H1 (cell line): ENCODE measurements around the gene KLF13. TPM values are rescaled to one million over a fixed set of nuclear protein-coding genes. Genes with fewer than 3 reads are reported as not detected.

Source experiments
- CTCF ChIA-PET: fragments of 300-600 bp; sonication (Branson Sonifier 250); formaldehyde crosslinking; loops from one replicate; lab custom pipeline; 2021; ENCODE audit not compliant: partially characterized antibody; lab: Charles Lee
- POLR2A ChIA-PET: fragments of 300-600 bp; sonication (Branson Sonifier 250); formaldehyde crosslinking; loops from one replicate; lab custom pipeline; 2021; ENCODE audit warnings: inconsistent platforms; ENCODE audit not compliant: partially characterized antibody; lab: Charles Lee
- DNase-seq, 2 experiments: peaks; one replicate each; pipeline versions ENCODE4 v3.0.0 to v3.0.0-alpha.2; 2010 to 2022; ENCODE audit warnings: low spot score in 2 of 2, low read depth in 1 of 2, mixed read lengths in 1 of 2
- FAIRE-seq: peaks from 2 replicates; lab custom pipeline; 2011; peaks lifted over from hg19 to GRCh38; lab: Jason Lieb, UNC
- H2AFZ ChIP-seq: 2 replicates; pipeline ENCODE4 v1.8.1; 2012; ENCODE audit warnings: low read length, inconsistent platforms
- H2AK5ac ChIP-seq: 2 replicates; pipeline ENCODE4 v1.6.1; 2013; ENCODE audit warnings: low read depth, low read length
- H2BK120ac ChIP-seq: replicated peaks from 2 replicates; pipeline ENCODE3; 2013; ENCODE audit warnings: low read depth, low read length, inconsistent platforms
- H2BK12ac ChIP-seq: 2 replicates; pipeline ENCODE4 v1.6.1; 2013; ENCODE audit warnings: low read depth, low read length
- H2BK15ac ChIP-seq: 2 replicates; pipeline ENCODE4 v1.6.1; 2013; ENCODE audit warnings: low read length
- H2BK20ac ChIP-seq: 2 replicates; pipeline ENCODE4 v1.6.1; 2013; ENCODE audit warnings: low read length
- H2BK5ac ChIP-seq: 2 replicates; pipeline ENCODE4 v1.6.1; 2013; ENCODE audit warnings: low read depth, low read length
- H3K14ac ChIP-seq: 2 replicates; pipeline ENCODE4 v1.6.1; 2013; ENCODE audit warnings: inconsistent platforms; ENCODE audit not compliant: insufficient read length
- H3K18ac ChIP-seq: 2 replicates; pipeline ENCODE4 v1.6.1; 2013; ENCODE audit warnings: low read length; ENCODE audit errors: extremely low read depth
- H3K23ac ChIP-seq: 2 replicates; pipeline ENCODE4 v1.6.1; 2013; ENCODE audit warnings: inconsistent platforms; ENCODE audit not compliant: insufficient read length
- H3K23me2 ChIP-seq: 2 replicates; pipeline ENCODE4 v1.6.1; 2013; ENCODE audit warnings: low read depth, low read length
- H3K27ac ChIP-seq: 2 replicates; pipeline ENCODE4 v1.6.1; 2011; ENCODE audit warnings: low read depth, low read length, inconsistent platforms
- H3K27me3 ChIP-seq, 4 experiments: replicated peaks in 1 of 4; 1 replicate in 1 of 4; 2 replicates in 3 of 4; pipeline versions ENCODE4 v1.6.1 to v1.8.1; 2011 to 2013; ENCODE audit warnings: low read length in 3 of 4, mild to moderate bottlenecking in 3 of 4, inconsistent platforms in 2 of 4, mixed read lengths in 2 of 4, moderate library complexity in 1 of 4; ENCODE audit not compliant: control insufficient read depth in 3 of 4, insufficient read depth in 3 of 4; ENCODE audit errors: extremely low read depth in 1 of 4
- H3K36me3 ChIP-seq, 4 experiments: 2 replicates each; pipeline versions ENCODE4 v1.6.1 to v1.8.1; 2011 to 2013; ENCODE audit warnings: mild to moderate bottlenecking in 4 of 4, low read length in 3 of 4, moderate library complexity in 2 of 4, control low read depth in 1 of 4, inconsistent platforms in 1 of 4; ENCODE audit not compliant: insufficient read depth in 4 of 4, control insufficient read depth in 2 of 4
- H3K4ac ChIP-seq: replicated peaks from 2 replicates; pipeline ENCODE3; 2013; ENCODE audit warnings: low read length, low read depth, mixed read lengths, inconsistent platforms; ENCODE audit not compliant: insufficient read length
- H3K4me1 ChIP-seq, 4 experiments: replicated peaks in 1 of 4; 1 replicate in 1 of 4; 2 replicates in 3 of 4; pipeline versions ENCODE4 v1.6.1 to v1.8.1; 2011 to 2013; ENCODE audit warnings: low read length in 3 of 4, inconsistent platforms in 2 of 4, mixed read lengths in 1 of 4; ENCODE audit not compliant: insufficient read depth in 4 of 4, control insufficient read depth in 3 of 4
- H3K4me2 ChIP-seq, 2 experiments: 2 replicates each; pipeline versions ENCODE4 v1.6.1 to v1.8.1; 2011 to 2013; ENCODE audit warnings: low read depth in 2 of 2, low read length in 2 of 2, control low read depth in 1 of 2, inconsistent platforms in 1 of 2, mild to moderate bottlenecking in 1 of 2; ENCODE audit not compliant: insufficient read depth in 1 of 2
- H3K4me3 ChIP-seq, 4 experiments: fragments of 200-600, 300-600 bp in 1 of 4; sonication (generic), shearing (Covaris generic), sonication (Bioruptor Twin) in 1 of 4; 2 replicates each; pipeline versions ENCODE4 v1.5.1 to v1.8.1; 2011 to 2016; ENCODE audit warnings: low read length in 4 of 4, low read depth in 3 of 4, control low read depth in 2 of 4, inconsistent platforms in 2 of 4, mild to moderate bottlenecking in 2 of 4, mixed read lengths in 1 of 4, moderate library complexity in 1 of 4; ENCODE audit not compliant: insufficient read depth in 2 of 4; ENCODE audit errors: extremely low read depth in 1 of 4
- H3K56ac ChIP-seq: replicated peaks from 2 replicates; pipeline ENCODE3; 2013; ENCODE audit warnings: low read depth, mild to moderate bottlenecking, mixed read lengths, low read length, inconsistent platforms; ENCODE audit not compliant: insufficient read length
- H3K79me1 ChIP-seq: 2 replicates; pipeline ENCODE4 v1.6.1; 2013; ENCODE audit warnings: low read depth, low read length, control low read depth
- H3K79me2 ChIP-seq, 2 experiments: 2 replicates each; pipeline versions ENCODE4 v1.6.1 to v1.8.1; 2012 to 2013; ENCODE audit warnings: low read length in 2 of 2, mild to moderate bottlenecking in 2 of 2, inconsistent platforms in 1 of 2; ENCODE audit not compliant: insufficient read depth in 2 of 2, control insufficient read depth in 1 of 2
- H3K9ac ChIP-seq, 4 experiments: replicated peaks in 1 of 4; 1 replicate in 1 of 4; 2 replicates in 3 of 4; pipeline versions ENCODE4 v1.6.1 to v1.8.1; 2011 to 2013; ENCODE audit warnings: low read depth in 3 of 4, low read length in 3 of 4, control low read depth in 2 of 4, mild to moderate bottlenecking in 2 of 4, moderate library complexity in 2 of 4, inconsistent platforms in 1 of 4; ENCODE audit errors: extremely low read depth in 1 of 4
- H3K9me3 ChIP-seq, 2 experiments: 2 replicates each; pipeline versions ENCODE4 v1.6.1 to v1.8.1; 2012 to 2013; ENCODE audit warnings: mild to moderate bottlenecking in 2 of 2, moderate library complexity in 2 of 2, control low read depth in 1 of 2, inconsistent platforms in 1 of 2, low read depth in 1 of 2, low read length in 1 of 2, mixed read lengths in 1 of 2; ENCODE audit not compliant: insufficient read depth in 2 of 2
- H4K20me1 ChIP-seq, 2 experiments: replicated peaks in 1 of 2; 2 replicates each; pipeline versions ENCODE3 to v1.8.1; 2011 to 2013; ENCODE audit warnings: inconsistent platforms in 2 of 2, low read length in 2 of 2, mild to moderate bottlenecking in 1 of 2; ENCODE audit not compliant: insufficient read depth in 2 of 2, control insufficient read depth in 1 of 2
- H4K5ac ChIP-seq: 2 replicates; pipeline ENCODE4 v1.6.1; 2013; ENCODE audit warnings: low read length, low read depth, mixed read lengths, inconsistent platforms; ENCODE audit not compliant: insufficient read length
- H4K8ac ChIP-seq: 2 replicates; pipeline ENCODE4 v1.8.0; 2013; ENCODE audit warnings: mild to moderate bottlenecking, moderate library complexity, low read length, inconsistent platforms; ENCODE audit not compliant: insufficient read depth; ENCODE audit errors: extremely low read depth
- H4K91ac ChIP-seq: replicated peaks from 2 replicates; pipeline ENCODE3; 2013; ENCODE audit warnings: low read length, mixed read lengths, inconsistent platforms; ENCODE audit not compliant: insufficient read length
- CTBP2 ChIP-seq: IDR thresholded peaks from 2 replicates; pipeline ENCODE4 v1.7.0; 2011; ENCODE audit warnings: borderline replicate concordance, mild to moderate bottlenecking, moderate library complexity, mixed read lengths, low read length; ENCODE audit not compliant: insufficient read depth, insufficient read length
- EZH2 ChIP-seq: fragments of 200-600 bp; sonication (generic); IDR thresholded peaks from 2 replicates; pipeline ENCODE4 v1.7.1; 2012; ENCODE audit warnings: low read depth, mild to moderate bottlenecking, moderate library complexity, low read length, inconsistent platforms; ENCODE audit not compliant: severe bottlenecking
- PHF8 ChIP-seq: fragments of 200-600 bp; sonication (generic); conservative IDR thresholded peaks from 2 replicates; pipeline ENCODE4 v1.7.1; 2012; ENCODE audit warnings: low read depth, mild to moderate bottlenecking, inconsistent platforms, low read length, moderate library complexity
- POLR2AphosphoS5 ChIP-seq: IDR thresholded peaks from 2 replicates; pipeline ENCODE4 v1.6.1; 2011; ENCODE audit warnings: low read depth, low read length
- WGBS, 2 experiments: shearing (Covaris generic) in 1 of 2; methylation state at CpG; one replicate each; pipeline versions ENCODE4 v1.1.6 to v1.1.7; 2013 to 2015; ENCODE audit warnings: low lambda C conversion rate in 2 of 2, mixed read lengths in 2 of 2, inconsistent platforms in 1 of 2, low coverage in 1 of 2, missing lambda C conversion rate in 1 of 2; ENCODE audit not compliant: insufficient replicate concordance in 2 of 2, insufficient coverage in 1 of 2, insufficient read length in 1 of 2; ENCODE audit errors: extremely low coverage in 1 of 2, missing lambda C conversion rate in 1 of 2; 5-methylcytosine and 5-hydroxymethylcytosine counted together
- polyA plus RNA-seq, 7 experiments: library from polyadenylated mRNA; depleted of rRNA in 3 of 7; stranded (reverse) in 5 of 7; unstranded in 2 of 7; fragments of >200 nt in 5 of 7; fragments of 200-250 nt in 2 of 7; gene quantifications; 1 replicate in 5 of 7; 2 replicates in 1 of 7; 4 replicates in 1 of 7; pipeline versions ENCODE4 v1.2.1 to v1.2.3, GENCODE V29; 2011 to 2013; ENCODE audit warnings: missing spikeins in 2 of 7, mixed read lengths in 2 of 7
- total RNA-seq: library from RNA; stranded (reverse); fragmentation: NEBNext Ultra II Directional; extraction: Animal tissue kit (Norgen Biotek cat#: 25700); gene quantifications from 2 replicates; pipeline ENCODE4 v1.2.1, GENCODE V29; 2021
- TF ChIP-seq, protein P1 (sequence below): IDR thresholded peaks from 2 replicates; pipeline ENCODE4 v1.6.1; 2012; ENCODE audit warnings: low read length, inconsistent platforms
- TF ChIP-seq, protein P2 (sequence below): IDR thresholded peaks from 2 replicates; pipeline ENCODE4 v1.6.1; 2012; ENCODE audit warnings: inconsistent platforms

KLF13 gene
- total and polyA plus RNA-seq, 2 of the 8 experiments (the other 6 are each of a cell fraction or from before 2014, with no cell fraction given): 18.3 to 33.4 TPM

DNA sequence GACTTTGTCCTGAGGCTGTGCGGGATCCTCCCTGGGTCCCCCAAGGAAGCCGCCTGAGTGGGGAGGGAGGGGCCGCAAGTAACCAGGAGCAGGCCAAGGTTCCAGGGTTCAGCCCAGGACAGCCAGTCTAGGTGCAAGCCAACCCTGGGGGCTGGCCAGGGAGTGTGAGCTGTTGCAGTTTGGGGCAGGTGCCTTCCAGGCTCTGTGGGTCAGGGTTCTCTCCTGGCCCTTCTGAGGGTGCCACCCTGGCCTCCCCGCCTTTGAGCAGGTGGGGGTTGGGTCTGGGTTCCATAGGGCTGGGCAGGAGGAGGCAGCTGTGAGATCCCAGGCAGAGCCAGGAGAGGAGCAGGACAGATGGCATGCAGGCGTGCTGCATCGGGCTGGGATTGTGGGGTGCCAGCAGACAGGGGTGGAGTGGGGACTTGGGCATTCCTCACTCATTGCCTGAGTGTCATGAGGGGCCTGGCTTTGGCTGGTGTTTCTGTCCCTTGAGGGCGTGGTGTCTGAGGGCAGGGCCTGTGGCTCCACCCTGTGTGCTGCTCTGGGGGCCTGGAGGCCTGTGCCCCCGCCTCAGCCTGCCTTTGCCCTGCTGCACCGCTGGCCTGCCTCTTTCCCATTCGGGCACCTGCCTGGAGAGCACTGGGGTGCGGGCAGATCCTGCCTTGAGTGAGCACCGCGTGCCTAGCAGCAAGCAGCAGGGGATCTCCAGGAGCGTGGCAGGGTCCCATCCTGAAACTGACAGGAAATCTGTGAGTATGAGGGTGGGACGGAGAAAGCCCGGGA is 18.4 kb downstream of the KLF13 start:
- Histone ChIP-seq H4K8ac (no peak overlapping the region; the same call in 1 of the 2 replicates), H3K36me3 (no peaks in the 10 kb centered on the region), H3K18ac (no peak overlapping the region), H2AK5ac (no peak overlapping the region), H3K4me1 (peaks cover 0 to 18% (median 3%) of the 10 kb centered on the region in 4 experiments; a peak in 5 of 7 replicates), H2AFZ (no peak overlapping the region), H3K9me3 (no peaks in the 10 kb centered on the region), H3K23ac (no peak overlapping the region), H3K4me3 (no peak overlapping the region), H2BK120ac (no peak overlapping the region), H3K27ac (no peak overlapping the region), H3K79me1 (peaks cover 36% of the 10 kb centered on the region), H2BK20ac (no peak overlapping the region), H4K5ac (no peak overlapping the region), H2BK12ac (0 out of 2 replicates have a peak overlapping the region, but pooled peaks have one; percentile 50), H3K23me2 (no peaks in the 10 kb centered on the region), H2BK15ac (no peak overlapping the region), H3K4me2 (no peak overlapping the region)
- DNase-seq (no peak), FAIRE-seq (no peak)
- POLR2A ChIA-PET: interaction anchor here (0.6 kb wide), 1 partner anchor 144 kb away, joined by 3 read pairs; no protein-coding TSS in a partner anchor
- WGBS, 2 experiments: 88% methylated on average over 13 of the region's 16 CpGs; no CpG with 5 or more reads in 1 of the 2 experiments
- TF ChIP-seq, protein P1, sequence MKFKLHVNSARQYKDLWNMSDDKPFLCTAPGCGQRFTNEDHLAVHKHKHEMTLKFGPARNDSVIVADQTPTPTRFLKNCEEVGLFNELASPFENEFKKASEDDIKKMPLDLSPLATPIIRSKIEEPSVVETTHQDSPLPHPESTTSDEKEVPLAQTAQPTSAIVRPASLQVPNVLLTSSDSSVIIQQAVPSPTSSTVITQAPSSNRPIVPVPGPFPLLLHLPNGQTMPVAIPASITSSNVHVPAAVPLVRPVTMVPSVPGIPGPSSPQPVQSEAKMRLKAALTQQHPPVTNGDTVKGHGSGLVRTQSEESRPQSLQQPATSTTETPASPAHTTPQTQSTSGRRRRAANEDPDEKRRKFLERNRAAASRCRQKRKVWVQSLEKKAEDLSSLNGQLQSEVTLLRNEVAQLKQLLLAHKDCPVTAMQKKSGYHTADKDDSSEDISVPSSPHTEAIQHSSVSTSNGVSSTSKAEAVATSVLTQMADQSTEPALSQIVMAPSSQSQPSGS: no peak
- TF ChIP-seq POLR2AphosphoS5 (no peak), EZH2 (no peak), PHF8 (no peak), CTBP2 (no peak)
- TF ChIP-seq, protein P2, sequence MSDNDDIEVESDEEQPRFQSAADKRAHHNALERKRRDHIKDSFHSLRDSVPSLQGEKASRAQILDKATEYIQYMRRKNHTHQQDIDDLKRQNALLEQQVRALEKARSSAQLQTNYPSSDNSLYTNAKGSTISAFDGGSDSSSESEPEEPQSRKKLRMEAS: no peak
- TF ChIP-seq, all 59 proteins: peak for 0
- Histone ChIP-seq H3K9ac (no peak overlapping the region; a peak in 1 of 7 replicates), H3K14ac (no peak overlapping the region), H2BK5ac (no peak overlapping the region; the same call in 1 of the 2 replicates), H3K27me3 (no peaks in the 10 kb centered on the region), H3K56ac (no peak overlapping the region), H4K20me1 (peaks cover 18 to 49% of the 10 kb centered on the region in 2 experiments), H3K4ac (no peak overlapping the region), H4K91ac (no peak overlapping the region), H3K79me2 (peaks cover 0 to 63% of the 10 kb centered on the region in 2 experiments; a peak in 3 of 4 replicates)
- CTCF ChIA-PET: interaction anchor here (0.9 to 2.2 kb wide), 6 partner anchors 12 to 195 kb away, joined by 3 to 9 read pairs (median 3); no protein-coding TSS in a partner anchor
